Right lobe of liver (tissue), 6 donors: Measurements from ENCODE around the gene GIPC2. TPM values are rescaled to one million over a fixed set of nuclear protein-coding genes. Genes with fewer than 3 reads are reported as not detected.
A peak's percentile ranks its signal among the peaks of the same experiment; 100 is the strongest.

ENCODE experiments used
- ATAC-seq, 4 donors: fragments of 200-7000 bp; cut with Tn5 transposase; one replicate each; pipeline ENCODE4 v1.9.1; 2020; ENCODE audit warnings: mild to moderate bottlenecking in 4 of 4, moderate library complexity in 4 of 4
- DNase-seq, 3 donors: peaks; one replicate each; pipeline ENCODE4 v3.0.0-alpha.2; 2020
- H3K27ac ChIP-seq, 3 donors: fragments of 200-600 bp; one replicate each; pipeline ENCODE4 v1.8.0; 2022
- H3K27me3 ChIP-seq, 2 donors: fragments of 200-600 bp; one replicate each; pipeline ENCODE4 v1.8.0; 2022
- H3K36me3 ChIP-seq, 4 donors: fragments of 200-600 bp; sonication (generic) in 1 of 4; one replicate each; pipeline versions ENCODE4 v1.5.1 to v1.8.0; 2017 to 2022; ENCODE audit warnings: control low read depth in 1 of 4
- H3K4me1 ChIP-seq, 4 donors: fragments of 200-600 bp; sonication (generic) in 1 of 4; one replicate each; pipeline versions ENCODE4 v1.5.1 to v1.8.0; 2017 to 2022; ENCODE audit warnings: control low read depth in 1 of 4
- H3K4me3 ChIP-seq, 3 donors: fragments of 200-600 bp; one replicate each; pipeline ENCODE4 v1.8.0; 2022
- H3K9me3 ChIP-seq, 4 donors: fragments of 200-600 bp; sonication (generic) in 1 of 4; one replicate each; pipeline versions ENCODE4 v1.5.1 to v1.8.0; 2017 to 2022; ENCODE audit warnings: control low read depth in 1 of 4
- CTCF ChIP-seq, 4 donors: fragments of 200-600 bp in 3 of 4; fragments of 450-650 bp in 1 of 4; IDR thresholded peaks; one replicate each; pipeline versions ENCODE4 v1.5.1 to v1.8.0; 2016 to 2022; ENCODE audit warnings: antibody characterized with exemption in 4 of 4, mild to moderate bottlenecking in 2 of 4
- POLR2A ChIP-seq: fragments of 450-650 bp; IDR thresholded peaks from one replicate; pipeline ENCODE4 v1.6.1; 2017; ENCODE audit warnings: antibody characterized with exemption, mild to moderate bottlenecking
- WGBS: methylation state at CpG from one replicate; pipeline ENCODE4 v1.1.6; 2018; ENCODE audit warnings: low coverage, low lambda C conversion rate; ENCODE audit not compliant: insufficient coverage; ENCODE audit errors: missing lambda C conversion rate; 5-methylcytosine and 5-hydroxymethylcytosine counted together
- intact Hi-C, 2 donors: fragments of 100-400 bp; cut with DNase I; formaldehyde crosslinking; loops; one replicate each; pipeline versions ENCODE4 v1.11.2 to v1.14.1; 2022
- total RNA-seq, 6 experiments: library from RNA; depleted of rRNA in 2 of 6; stranded (reverse); fragments of >200 nt in 2 of 6; fragmentation: NEBNext Ultra II Directional in 3 of 6; extraction: Animal tissue kit (Norgen Biotek cat#: 25700) in 3 of 6; gene quantifications; one replicate each; pipeline versions ENCODE4 v1.1.0 to v1.2.4, GENCODE V29; 2016 to 2023
- donor health status: DM: no; HTN: yes; CAD: no.
- donor health status: DM: no; HTN: no; CAD: no.
- donor health status: DM: no; HTN: no; CAD: no.
- donor health status: DM: no; HTN: yes; CAD: no.
- donor health status: DM: no; HTN: yes; CAD: no.

The GIPC2 gene
- total RNA-seq, 6 experiments from 2014 or later = 4.7 to 9.8 (median 7.0) TPM

GRCh38 chr1:78147031-78147430 is 101.3 kb downstream of the GIPC2 start:
- DNase-seq = no peak
- 76% methylated on average over 3 of the region's 5 CpGs for WGBS
- intact Hi-C loops = no loop called here

GRCh38 chr1:78153092-78153736 is 107.4 kb downstream of the GIPC2 start:
- intact Hi-C loops = no loop called here
- Histone ChIP-seq H3K4me3 (no peak overlapping the region), H3K9me3 (no peaks in the 10 kb centered on the region), H3K36me3 (no peaks in the 10 kb centered on the region), H3K27ac (no peak overlapping the region), H3K27me3 (no peaks in the 10 kb centered on the region), H3K4me1 (no peaks in the 10 kb centered on the region)
- DNase-seq (no peak), ATAC-seq (peak in 1 of 4 donors; percentile 62)
- 62% methylated on average over 4 of the region's 4 CpGs for WGBS
- no peak for TF ChIP-seq POLR2A
- TF ChIP-seq CTCF (IDR thresholded peaks at IDR 0.05) = no peak

More at GRCh38 chr1:78147031-78147430, 101.3 kb downstream of the GIPC2 start:
- Histone ChIP-seq H3K36me3 (no peaks in the 10 kb centered on the region), H3K27ac (no peak overlapping the region), H3K4me3 (no peak overlapping the region), H3K4me1 (peaks cover 0 to 21% (median 4%) of the 10 kb centered on the region in 4 donors), H3K9me3 (no peaks in the 10 kb centered on the region), H3K27me3 (no peaks in the 10 kb centered on the region)
- TF ChIP-seq POLR2A = no peak
- no peak for ATAC-seq

GRCh38 chr1:78155121-78155520 is 109.4 kb downstream of the GIPC2 start:
- Histone ChIP-seq H3K9me3 (no peaks in the 10 kb centered on the region), H3K27ac (no peak overlapping the region), H3K36me3 (no peaks in the 10 kb centered on the region), H3K27me3 (no peaks in the 10 kb centered on the region), H3K4me3 (no peak overlapping the region), H3K4me1 (no peaks in the 10 kb centered on the region)
- intact Hi-C loops = no loop called here
- TF ChIP-seq POLR2A = no peak
- no peak for TF ChIP-seq CTCF (IDR thresholded peaks at IDR 0.05)
- ATAC-seq = no peak
- DNase-seq = no peak
- WGBS = 93% methylated on average over 2 of the region's 4 CpGs

GRCh38 chr1:78156805-78157521 is 111.2 kb downstream of the GIPC2 start:
- intact Hi-C loops = no loop called here
- Histone ChIP-seq H3K27me3 (no peaks in the 10 kb centered on the region), H3K4me1 (no peaks in the 10 kb centered on the region), H3K36me3 (no peaks in the 10 kb centered on the region), H3K4me3 (no peak overlapping the region), H3K9me3 (no peaks in the 10 kb centered on the region), H3K27ac (no peak overlapping the region)
- no peak for DNase-seq
- ATAC-seq = no peak
- TF ChIP-seq POLR2A (no peak), CTCF (IDR thresholded peaks at IDR 0.05) (no peak)

GRCh38 chr1:78165816-78166215 is 120.0 kb downstream of the GIPC2 start:
- no peak for DNase-seq
- Histone ChIP-seq H3K4me3 (no peak overlapping the region), H3K27me3 (no peaks in the 10 kb centered on the region), H3K36me3 (no peaks in the 10 kb centered on the region), H3K4me1 (no peaks in the 10 kb centered on the region), H3K27ac (no peak overlapping the region), H3K9me3 (no peaks in the 10 kb centered on the region)
- intact Hi-C loops = no loop called here
- 29% methylated on average over 1 of the region's 2 CpGs for WGBS
- ATAC-seq = no peak
- TF ChIP-seq POLR2A = no peak
- no peak for TF ChIP-seq CTCF (IDR thresholded peaks at IDR 0.05)
